ENCODE measurements around the gene NLK.
"Not testable (repeated sequence)": the region's sequence is repeated elsewhere in the genome, so short reads cannot be mapped to it uniquely, and the experiment has no call there.

Gene NLK

GRCh38 chr17:28204751-28205150 is 162.3 kb downstream of the NLK start:
- no peak for DNase-seq

GRCh38 chr17:28206292-28206691 is 163.8 kb downstream of the NLK start:
- no peak for DNase-seq

GRCh38 chr17:28211811-28212210 is 169.3 kb downstream of the NLK start:
- no peak for DNase-seq

- not testable (repeated sequence) for DNase-seq
Observed at GRCh38 chr17:28213578-28213977, 171.1 kb downstream of the NLK start.

GRCh38 chr17:28216052-28216451 is 173.6 kb downstream of the NLK start:
- DNase-seq = no peak

- no peak for DNase-seq
Observed at GRCh38 chr17:28216528-28216927, 174.1 kb downstream of the NLK start.

GRCh38 chr17:28219771-28220170 is 177.3 kb downstream of the NLK start:
- no peak for DNase-seq

GRCh38 chr17:28221751-28222414 is 179.4 kb downstream of the NLK start:
- DNase-seq = no peak

- DNase-seq = no peak
Observed at GRCh38 chr17:28225271-28225670, 182.8 kb downstream of the NLK start.

GRCh38 chr17:28225867-28226266 is 183.4 kb downstream of the NLK start:
- no peak for DNase-seq

GRCh38 chr17:28226563-28227315 is 184.3 kb downstream of the NLK start:
- DNase-seq = no peak

- DNase-seq = no peak
Observed at GRCh38 chr17:28227316-28228108, 185.0 kb downstream of the NLK start.

- no peak for DNase-seq
Observed at GRCh38 chr17:28228109-28228840, 185.8 kb downstream of the NLK start.

GRCh38 chr17:28228986-28229729 is 186.7 kb downstream of the NLK start:
- no peak for DNase-seq

GRCh38 chr17:28230011-28230410 is 187.5 kb downstream of the NLK start:
- DNase-seq = no peak

- DNase-seq = not testable (repeated sequence)
Observed at GRCh38 chr17:28230607-28231006, 188.1 kb downstream of the NLK start.

- not testable (repeated sequence) for DNase-seq
Observed at GRCh38 chr17:28231624-28232023, 189.1 kb downstream of the NLK start.

GRCh38 chr17:28232966-28233870 is 190.7 kb downstream of the NLK start:
- DNase-seq = not testable (repeated sequence)

GRCh38 chr17:28233872-28234856 is 191.7 kb downstream of the NLK start:
- DNase-seq = not testable (repeated sequence)
